ENCODE data around the gene PCLAF. TPM values are rescaled to one million over a fixed set of nuclear protein-coding genes. Genes with fewer than 3 reads are reported as not detected.

The PCLAF gene
- total and polyA plus RNA-seq, 2 donors (not counting 1 experiment from before 2014, with no cell fraction given) = 0.42 to 0.92 TPM

GRCh38 chr15:64400583-64400982 lies 19.3 kb upstream of the PCLAF start:
- Histone ChIP-seq H3K4me2 (replicated peaks; ENCODE audit: low read depth, low read length, poor library complexity, severe bottlenecking) (no peak overlapping the region), H3K27ac (ENCODE audit: low read length in 2 of 2) (no peak overlapping the region), H3K4me3 (ENCODE audit: control extremely low read depth in 1 of 5, extremely low read depth in 1 of 5, insufficient read depth in 1 of 5, low read depth in 2 of 5, low read length in 4 of 5) (no peak overlapping the region), H4K20me1 (ENCODE audit: control insufficient read depth, insufficient read depth, low read length, poor library complexity, severe bottlenecking) (no peaks in the 10 kb centered on the region), H3K9ac (ENCODE audit: low read length) (no peak overlapping the region), H3K9me3 (ENCODE audit: control extremely low read depth in 1 of 3, control insufficient read depth in 2 of 3, insufficient read depth in 1 of 3, low read length in 2 of 3) (no peaks in the 10 kb centered on the region), H3K36me3 (replicated peaks in 1 of 2; ENCODE audit: control extremely low read depth in 1 of 2, control insufficient read depth in 1 of 2, extremely low read depth in 1 of 2, insufficient read depth in 2 of 2, low read length in 1 of 2) (peaks cover 16 to 52% of the 10 kb centered on the region in 2 experiments), H3K79me2 (ENCODE audit: control insufficient read depth, insufficient read depth, low read length) (no peaks in the 10 kb centered on the region), H2AFZ (ENCODE audit: insufficient read depth, low read depth, low read length, poor library complexity, severe bottlenecking) (no peak overlapping the region), H3K4me1 (ENCODE audit: control insufficient read depth in 2 of 2, insufficient read depth in 2 of 2, low read length in 2 of 2) (no peaks in the 10 kb centered on the region), H3K27me3 (replicated peaks in 1 of 4; ENCODE audit: control extremely low read depth in 1 of 4, control insufficient read depth in 3 of 4, insufficient read depth in 4 of 4, low read length in 3 of 4) (no peaks in the 10 kb centered on the region)
- POLR2A ChIA-PET = no interaction called here
- TF ChIP-seq EZH2 (IDR thresholded peaks at IDR 0.05; ENCODE audit: borderline replicate concordance, insufficient read depth, low read depth, low read length, poor library complexity, severe bottlenecking) (no peak), CTCF (IDR thresholded peaks at IDR 0.05) (no peak)
- whole genome bisulfite sequencing (ENCODE audit: insufficient coverage) = no CpG with 5 or more reads among the region's 2 CpGs
- ATAC-seq (ENCODE audit: low read depth) (no peak), DNase-seq (no peak)
- Mint-ChIP-seq H3K4me1 (no peaks in the 10 kb centered on the region), H3K27ac (no peak overlapping the region), H3K27me3 (no peaks in the 10 kb centered on the region), H3K9me3 (ENCODE audit: insufficient read depth) (no peaks in the 10 kb centered on the region), H3K4me3 (no peak overlapping the region)
- intact Hi-C loops (cut with micrococcal nuclease) = no loop called here
- CTCF ChIA-PET = no interaction called here

- peaks cover 19 to 58% of the 10 kb centered on the region in 2 experiments for H3K36me3 ChIP-seq (replicated peaks in 1 of 2; ENCODE audit: control extremely low read depth in 1 of 2, control insufficient read depth in 1 of 2, extremely low read depth in 1 of 2, insufficient read depth in 2 of 2, low read length in 1 of 2)
- DNase-seq = no peak
- intact Hi-C loops (cut with micrococcal nuclease) = no loop called here
- no peak overlapping the region for H3K4me2 ChIP-seq (replicated peaks; ENCODE audit: low read depth, low read length, poor library complexity, severe bottlenecking)
- no CpG with 5 or more reads among the region's 2 CpGs for WGBS (ENCODE audit: insufficient coverage)
- H3K9me3 ChIP-seq (ENCODE audit: control extremely low read depth in 1 of 3, control insufficient read depth in 2 of 3, insufficient read depth in 1 of 3, low read length in 2 of 3) = no peaks in the 10 kb centered on the region
- no peaks in the 10 kb centered on the region for H3K27me3 ChIP-seq (replicated peaks in 1 of 4; ENCODE audit: control extremely low read depth in 1 of 4, control insufficient read depth in 3 of 4, insufficient read depth in 4 of 4, low read length in 3 of 4)
- Mint-ChIP-seq H3K27ac (no peak overlapping the region), H3K9me3 (ENCODE audit: insufficient read depth) (no peaks in the 10 kb centered on the region), H3K4me1 (no peaks in the 10 kb centered on the region), H3K27me3 (no peaks in the 10 kb centered on the region), H3K4me3 (no peak overlapping the region)
- H3K9ac ChIP-seq (ENCODE audit: low read length) = no peak overlapping the region
- ChIA-PET CTCF (no interaction called here), POLR2A (interaction anchor here (0.6 kb wide), 1 partner anchor 188 kb away, joined by 4 read pairs; no protein-coding TSS in a partner anchor)
- no peak overlapping the region for H3K27ac ChIP-seq (ENCODE audit: low read length in 2 of 2)
- no peak overlapping the region for H3K4me3 ChIP-seq (ENCODE audit: control extremely low read depth in 1 of 5, extremely low read depth in 1 of 5, insufficient read depth in 1 of 5, low read depth in 2 of 5, low read length in 4 of 5)
- ATAC-seq (ENCODE audit: low read depth) = no peak
- TF ChIP-seq CTCF (IDR thresholded peaks at IDR 0.05) (no peak), EZH2 (IDR thresholded peaks at IDR 0.05; ENCODE audit: borderline replicate concordance, insufficient read depth, low read depth, low read length, poor library complexity, severe bottlenecking) (no peak)
- H2AFZ ChIP-seq (ENCODE audit: insufficient read depth, low read depth, low read length, poor library complexity, severe bottlenecking) = no peak overlapping the region
- no peaks in the 10 kb centered on the region for H3K4me1 ChIP-seq (ENCODE audit: control insufficient read depth in 2 of 2, insufficient read depth in 2 of 2, low read length in 2 of 2)
- no peaks in the 10 kb centered on the region for H3K79me2 ChIP-seq (ENCODE audit: control insufficient read depth, insufficient read depth, low read length)
- H4K20me1 ChIP-seq (ENCODE audit: control insufficient read depth, insufficient read depth, low read length, poor library complexity, severe bottlenecking) = no peaks in the 10 kb centered on the region
Observed at GRCh38 chr15:64398575-64398974, 17.3 kb upstream of the PCLAF start.

Data from B cell (primary cell).